Measurements from ENCODE around the gene PRPF40B. TPM values are rescaled to one million over a fixed set of nuclear protein-coding genes. Genes with fewer than 3 reads are reported as not detected.

The PRPF40B gene
- total and polyA plus RNA-seq, 2 of the 13 experiments (the other 11 are each of a cell fraction or from before 2014, with no cell fraction given), result 5.0 to 7.8 TPM

DNA sequence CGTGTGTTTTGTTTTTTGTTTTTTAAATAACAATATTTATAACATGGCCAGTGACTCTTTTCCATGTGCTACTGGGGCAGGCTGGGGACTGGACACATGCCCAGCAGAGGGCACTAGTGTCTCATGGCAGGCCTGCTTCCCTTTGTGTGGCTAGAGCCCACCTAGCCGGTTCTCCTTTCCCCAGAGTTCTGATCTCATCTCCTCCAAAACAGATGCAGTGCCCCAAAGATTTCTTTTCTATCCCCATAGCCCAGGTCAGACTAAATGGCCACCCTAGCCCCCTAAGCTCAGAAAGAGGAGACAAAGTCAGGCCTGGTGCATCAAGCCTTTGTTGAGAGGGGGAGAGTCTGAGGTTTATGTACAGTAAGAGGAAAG, 21.2 kb downstream of the PRPF40B start (continued):
- TF ChIP-seq, protein P1, sequence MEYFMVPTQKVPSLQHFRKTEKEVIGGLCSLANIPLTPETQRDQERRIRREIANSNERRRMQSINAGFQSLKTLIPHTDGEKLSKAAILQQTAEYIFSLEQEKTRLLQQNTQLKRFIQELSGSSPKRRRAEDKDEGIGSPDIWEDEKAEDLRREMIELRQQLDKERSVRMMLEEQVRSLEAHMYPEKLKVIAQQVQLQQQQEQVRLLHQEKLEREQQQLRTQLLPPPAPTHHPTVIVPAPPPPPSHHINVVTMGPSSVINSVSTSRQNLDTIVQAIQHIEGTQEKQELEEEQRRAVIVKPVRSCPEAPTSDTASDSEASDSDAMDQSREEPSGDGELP (IDR thresholded peaks at IDR 0.05; ENCODE audit: borderline replicate concordance, low read depth), result no peak
- 0 out of 2 replicates have a peak, but pooled peaks have one; percentile 39 for TF ChIP-seq ZNF501 (CRISPR knock-in tag; IDR thresholded peaks at IDR 0.05)
- no peak for TF ChIP-seq PITX1 (CRISPR knock-in tag; IDR thresholded peaks at IDR 0.05)
- no peak for TF ChIP-seq NCOR1 (IDR thresholded peaks at IDR 0.05; ENCODE audit: borderline replicate concordance, low read length)
- TF ChIP-seq TCF7 (IDR thresholded peaks at IDR 0.05; ENCODE audit: low read depth), result no peak
- TF ChIP-seq ELF3 (CRISPR knock-in tag; IDR thresholded peaks at IDR 0.05), result no peak
- TF ChIP-seq SPEN (CRISPR knock-in tag; IDR thresholded peaks at IDR 0.05; ENCODE audit: low read depth), result no peak
- TF ChIP-seq ZNF335 (CRISPR knock-in tag; IDR thresholded peaks at IDR 0.05), result no peak
- TF ChIP-seq NFYB (CRISPR knock-in tag; IDR thresholded peaks at IDR 0.05), result 0 out of 2 replicates have a peak, but pooled peaks have one; percentile 28
- no peak for TF ChIP-seq NFE2 (CRISPR knock-in tag; IDR thresholded peaks at IDR 0.05)
- no peak for TF ChIP-seq ZNF619 (CRISPR knock-in tag; IDR thresholded peaks at IDR 0.05)
- TF ChIP-seq, protein P2, sequence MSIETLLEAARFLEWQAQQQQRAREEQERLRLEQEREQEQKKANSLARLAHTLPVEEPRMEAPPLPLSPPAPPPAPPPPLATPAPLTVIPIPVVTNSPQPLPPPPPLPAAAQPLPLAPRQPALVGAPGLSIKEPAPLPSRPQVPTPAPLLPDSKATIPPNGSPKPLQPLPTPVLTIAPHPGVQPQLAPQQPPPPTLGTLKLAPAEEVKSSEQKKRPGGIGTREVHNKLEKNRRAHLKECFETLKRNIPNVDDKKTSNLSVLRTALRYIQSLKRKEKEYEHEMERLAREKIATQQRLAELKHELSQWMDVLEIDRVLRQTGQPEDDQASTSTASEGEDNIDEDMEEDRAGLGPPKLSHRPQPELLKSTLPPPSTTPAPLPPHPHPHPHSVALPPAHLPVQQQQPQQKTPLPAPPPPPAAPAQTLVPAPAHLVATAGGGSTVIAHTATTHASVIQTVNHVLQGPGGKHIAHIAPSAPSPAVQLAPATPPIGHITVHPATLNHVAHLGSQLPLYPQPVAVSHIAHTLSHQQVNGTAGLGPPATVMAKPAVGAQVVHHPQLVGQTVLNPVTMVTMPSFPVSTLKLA (IDR thresholded peaks at IDR 0.05), result peak; percentile 73
- TF ChIP-seq, protein P3, sequence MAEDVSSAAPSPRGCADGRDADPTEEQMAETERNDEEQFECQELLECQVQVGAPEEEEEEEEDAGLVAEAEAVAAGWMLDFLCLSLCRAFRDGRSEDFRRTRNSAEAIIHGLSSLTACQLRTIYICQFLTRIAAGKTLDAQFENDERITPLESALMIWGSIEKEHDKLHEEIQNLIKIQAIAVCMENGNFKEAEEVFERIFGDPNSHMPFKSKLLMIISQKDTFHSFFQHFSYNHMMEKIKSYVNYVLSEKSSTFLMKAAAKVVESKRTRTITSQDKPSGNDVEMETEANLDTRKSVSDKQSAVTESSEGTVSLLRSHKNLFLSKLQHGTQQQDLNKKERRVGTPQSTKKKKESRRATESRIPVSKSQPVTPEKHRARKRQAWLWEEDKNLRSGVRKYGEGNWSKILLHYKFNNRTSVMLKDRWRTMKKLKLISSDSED (CRISPR knock-in tag; IDR thresholded peaks at IDR 0.05), result no peak
- peak; percentile 88 for TF ChIP-seq STAG1 (CRISPR knock-in tag; IDR thresholded peaks at IDR 0.05)
- no peak for TF ChIP-seq KDM6A (CRISPR knock-in tag; IDR thresholded peaks at IDR 0.05; ENCODE audit: low read depth)
- TF ChIP-seq NFYC (CRISPR knock-in tag; IDR thresholded peaks at IDR 0.05), result peak; percentile 56; the same call in 1 of the 2 replicates
- TF ChIP-seq HMG20A (CRISPR knock-in tag; IDR thresholded peaks at IDR 0.05; ENCODE audit: borderline replicate concordance), result no peak
- no peak for TF ChIP-seq TP53 (CRISPR knock-in tag; conservative IDR thresholded peaks at IDR 0.05)
- TF ChIP-seq, protein P4, sequence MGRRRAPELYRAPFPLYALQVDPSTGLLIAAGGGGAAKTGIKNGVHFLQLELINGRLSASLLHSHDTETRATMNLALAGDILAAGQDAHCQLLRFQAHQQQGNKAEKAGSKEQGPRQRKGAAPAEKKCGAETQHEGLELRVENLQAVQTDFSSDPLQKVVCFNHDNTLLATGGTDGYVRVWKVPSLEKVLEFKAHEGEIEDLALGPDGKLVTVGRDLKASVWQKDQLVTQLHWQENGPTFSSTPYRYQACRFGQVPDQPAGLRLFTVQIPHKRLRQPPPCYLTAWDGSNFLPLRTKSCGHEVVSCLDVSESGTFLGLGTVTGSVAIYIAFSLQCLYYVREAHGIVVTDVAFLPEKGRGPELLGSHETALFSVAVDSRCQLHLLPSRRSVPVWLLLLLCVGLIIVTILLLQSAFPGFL (CRISPR knock-in tag; IDR thresholded peaks at IDR 0.05), result no peak
- no peak for TF ChIP-seq NFKBIZ (CRISPR knock-in tag; IDR thresholded peaks at IDR 0.05)
- TF ChIP-seq ZNF367 (CRISPR knock-in tag; IDR thresholded peaks at IDR 0.05; ENCODE audit: borderline replicate concordance), result no peak
- TF ChIP-seq ZNF329 (CRISPR knock-in tag; IDR thresholded peaks at IDR 0.05; ENCODE audit: low read depth), result peak; percentile 65; the same call in 1 of the 2 replicates
- TF ChIP-seq FIP1L1 (IDR thresholded peaks at IDR 0.05; ENCODE audit: borderline replicate concordance, insufficient read depth, low read depth, low read length), result no peak
- TF ChIP-seq, protein P5, sequence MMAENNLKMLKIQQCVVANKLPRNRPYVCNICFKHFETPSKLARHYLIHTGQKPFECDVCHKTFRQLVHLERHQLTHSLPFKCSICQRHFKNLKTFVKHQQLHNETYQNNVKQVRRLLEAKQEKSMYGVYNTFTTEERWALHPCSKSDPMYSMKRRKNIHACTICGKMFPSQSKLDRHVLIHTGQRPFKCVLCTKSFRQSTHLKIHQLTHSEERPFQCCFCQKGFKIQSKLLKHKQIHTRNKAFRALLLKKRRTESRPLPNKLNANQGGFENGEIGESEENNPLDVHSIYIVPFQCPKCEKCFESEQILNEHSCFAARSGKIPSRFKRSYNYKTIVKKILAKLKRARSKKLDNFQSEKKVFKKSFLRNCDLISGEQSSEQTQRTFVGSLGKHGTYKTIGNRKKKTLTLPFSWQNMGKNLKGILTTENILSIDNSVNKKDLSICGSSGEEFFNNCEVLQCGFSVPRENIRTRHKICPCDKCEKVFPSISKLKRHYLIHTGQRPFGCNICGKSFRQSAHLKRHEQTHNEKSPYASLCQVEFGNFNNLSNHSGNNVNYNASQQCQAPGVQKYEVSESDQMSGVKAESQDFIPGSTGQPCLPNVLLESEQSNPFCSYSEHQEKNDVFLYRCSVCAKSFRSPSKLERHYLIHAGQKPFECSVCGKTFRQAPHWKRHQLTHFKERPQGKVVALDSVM (CRISPR knock-in tag; IDR thresholded peaks at IDR 0.05), result no peak

Measured in HepG2 (cell line).